IPS DF 4.7 (cell line): ENCODE results near the gene ZNF496.
"Not testable (repeated sequence)": the region's sequence is repeated elsewhere in the genome, so short reads cannot be mapped to it uniquely, and the experiment has no call there.

ENCODE experiments used
- DNase-seq: peaks from one replicate; pipeline ENCODE4 v3.0.0-alpha.2; 2013; ENCODE audit warnings: low spot score; ENCODE audit errors: extremely low read depth

The ZNF496 gene

GRCh38 chr1:247359559-247359958, 27.9 kb upstream of the ZNF496 start:
- DNase-seq, result no peak

- no peak for DNase-seq
These were observed 27.3 kb upstream of the ZNF496 start for GRCh38 chr1:247358920-247359319.

GRCh38 chr1:247357781-247358211, 26.1 kb upstream of the ZNF496 start:
- no peak for DNase-seq

GRCh38 chr1:247357052-247357780, 25.5 kb upstream of the ZNF496 start:
- no peak for DNase-seq

- DNase-seq, result not testable (repeated sequence)
These were observed 23.5 kb upstream of the ZNF496 start for GRCh38 chr1:247355160-247355559.

- no peak for DNase-seq
These were observed 20.5 kb upstream of the ZNF496 start for GRCh38 chr1:247352175-247352574.

GRCh38 chr1:247350587-247350986, 18.9 kb upstream of the ZNF496 start:
- no peak for DNase-seq

GRCh38 chr1:247347477-247348222, 16.0 kb upstream of the ZNF496 start:
- DNase-seq, result no peak

- no peak for DNase-seq
These were observed 14.2 kb upstream of the ZNF496 start for GRCh38 chr1:247345881-247346280.

- DNase-seq, result no peak
These were observed 12.1 kb upstream of the ZNF496 start for GRCh38 chr1:247343801-247344200.

- DNase-seq, result no peak
These were observed 7.1 kb upstream of the ZNF496 start for GRCh38 chr1:247338723-247339275.

- no peak for DNase-seq
These were observed 6.3 kb upstream of the ZNF496 start for GRCh38 chr1:247337961-247338360.

GRCh38 chr1:247337250-247337746, 5.6 kb upstream of the ZNF496 start:
- no peak for DNase-seq

- no peak for DNase-seq
These were observed 4.7 kb upstream of the ZNF496 start for GRCh38 chr1:247336390-247336789.

GRCh38 chr1:247335882-247336281, 4.2 kb upstream of the ZNF496 start:
- DNase-seq, result no peak

- DNase-seq, result no peak
These were observed 2.9 kb upstream of the ZNF496 start for GRCh38 chr1:247334378-247335133.

GRCh38 chr1:247332623-247333361, 1.1 kb upstream of the ZNF496 start:
- no peak for DNase-seq

GRCh38 chr1:247332215-247332622, 552 bp upstream of the ZNF496 start:
- no peak for DNase-seq

GRCh38 chr1:247331172-247331524, 519 bp downstream of the ZNF496 start:
- DNase-seq, result no peak

- DNase-seq, result no peak
These were observed 1.0 kb downstream of the ZNF496 start for GRCh38 chr1:247330548-247331171.
